H9 (cell line): ENCODE data around the gene MBD5. TPM values are rescaled to one million over a fixed set of nuclear protein-coding genes. Genes with fewer than 3 reads are reported as not detected.

ENCODE experiments used
- DNase-seq: peaks from one replicate; pipeline ENCODE4 v3.0.0-alpha.2; 2017
- H2AFZ ChIP-seq: one replicate; pipeline ENCODE4 v1.6.1; 2013; ENCODE audit warnings: mild to moderate bottlenecking, low read length, control low read depth, moderate library complexity
- H2AK5ac ChIP-seq: 2 replicates; pipeline ENCODE4 v1.6.1; 2013; ENCODE audit warnings: low read length, control low read depth, mixed read lengths; ENCODE audit not compliant: insufficient read length
- H2BK120ac ChIP-seq: one replicate; pipeline ENCODE4 v1.6.1; 2013; ENCODE audit warnings: low read depth, mild to moderate bottlenecking, low read length, control low read depth, inconsistent platforms; ENCODE audit not compliant: poor library complexity, severe bottlenecking
- H2BK12ac ChIP-seq: 2 replicates; pipeline ENCODE4 v1.6.1; 2013; ENCODE audit warnings: low read length, control low read depth, mixed read lengths, low read depth; ENCODE audit not compliant: insufficient read length
- H2BK15ac ChIP-seq: 2 replicates; pipeline ENCODE4 v1.6.1; 2013; ENCODE audit warnings: low read depth, low read length, control low read depth
- H2BK20ac ChIP-seq: one replicate; pipeline ENCODE4 v1.6.1; 2013; ENCODE audit warnings: low read depth, mild to moderate bottlenecking, low read length, control low read depth, inconsistent platforms; ENCODE audit not compliant: poor library complexity, severe bottlenecking
- H2BK5ac ChIP-seq: 2 replicates; pipeline ENCODE4 v1.6.1; 2013; ENCODE audit warnings: low read length, control low read depth, mixed read lengths; ENCODE audit not compliant: insufficient read length
- H3K14ac ChIP-seq: 2 replicates; pipeline ENCODE4 v1.6.1; 2013; ENCODE audit warnings: low read length, control low read depth; ENCODE audit not compliant: insufficient read depth
- H3K18ac ChIP-seq: 2 replicates; pipeline ENCODE4 v1.6.1; 2013; ENCODE audit warnings: low read depth, mild to moderate bottlenecking, mixed read lengths, low read length, control low read depth; ENCODE audit not compliant: insufficient read length
- H3K23ac ChIP-seq: 2 replicates; pipeline ENCODE4 v1.6.1; 2013; ENCODE audit warnings: low read length, control low read depth, mixed read lengths, low read depth; ENCODE audit not compliant: insufficient read length
- H3K23me2 ChIP-seq: 2 replicates; pipeline ENCODE4 v1.6.1; 2013; ENCODE audit warnings: low read depth, mild to moderate bottlenecking, mixed read lengths, low read length, control low read depth; ENCODE audit not compliant: insufficient read length, poor library complexity, severe bottlenecking
- H3K27ac ChIP-seq: 2 replicates; pipeline ENCODE4 v1.5.1; 2013; ENCODE audit warnings: low read length, control low read depth, mixed read lengths, low read depth; ENCODE audit not compliant: insufficient read length
- H3K27me3 ChIP-seq: 2 replicates; pipeline ENCODE4 v1.6.1; 2013; ENCODE audit warnings: low read length, control low read depth, inconsistent platforms; ENCODE audit not compliant: insufficient read depth
- H3K4ac ChIP-seq: 2 replicates; pipeline ENCODE4 v1.6.1; 2013; ENCODE audit warnings: low read depth, mild to moderate bottlenecking, control low read depth, inconsistent platforms, low read length, moderate library complexity
- H3K4me1 ChIP-seq: 2 replicates; pipeline ENCODE4 v1.6.1; 2013; ENCODE audit warnings: low read length, control low read depth, inconsistent platforms; ENCODE audit not compliant: insufficient read depth
- H3K4me2 ChIP-seq: 2 replicates; pipeline ENCODE4 v1.6.1; 2013; ENCODE audit warnings: low read length, control low read depth, mixed read lengths; ENCODE audit not compliant: insufficient read length, insufficient read depth
- H3K56ac ChIP-seq: 2 replicates; pipeline ENCODE4 v1.6.1; 2013; ENCODE audit warnings: low read depth, mild to moderate bottlenecking, mixed read lengths, low read length, control low read depth; ENCODE audit not compliant: insufficient read length
- H3K79me1 ChIP-seq: 2 replicates; pipeline ENCODE4 v1.6.1; 2013; ENCODE audit warnings: low read depth, mild to moderate bottlenecking, moderate library complexity, low read length, control low read depth, inconsistent platforms; ENCODE audit not compliant: insufficient read depth, poor library complexity, severe bottlenecking
- H3K79me2 ChIP-seq: 2 replicates; pipeline ENCODE4 v1.6.1; 2013; ENCODE audit warnings: low read length, control low read depth, inconsistent platforms; ENCODE audit not compliant: insufficient read depth
- H3K9ac ChIP-seq: 2 replicates; pipeline ENCODE4 v1.6.1; 2013; ENCODE audit warnings: low read length, control low read depth, mixed read lengths; ENCODE audit not compliant: insufficient read length; ENCODE audit errors: extremely low read depth
- H3K9me3 ChIP-seq: one replicate; pipeline ENCODE4 v1.6.1; 2013; ENCODE audit warnings: low read depth, low read length, inconsistent platforms; ENCODE audit not compliant: control insufficient read depth
- H3T11ph ChIP-seq: one replicate; pipeline ENCODE4 v1.6.1; 2013; ENCODE audit warnings: mild to moderate bottlenecking, low read length, control low read depth, inconsistent platforms
- H4K20me1 ChIP-seq: one replicate; pipeline ENCODE4 v1.6.1; 2013; ENCODE audit not compliant: control insufficient read depth, insufficient read length, insufficient read depth
- H4K5ac ChIP-seq: 2 replicates; pipeline ENCODE4 v1.6.1; 2013; ENCODE audit warnings: low read depth, mild to moderate bottlenecking, mixed read lengths, low read length, control low read depth; ENCODE audit not compliant: insufficient read length
- H4K8ac ChIP-seq: replicated peaks from 2 replicates; pipeline ENCODE4 v1.6.1; 2013; ENCODE audit warnings: low read length, control low read depth, mixed read lengths, low read depth; ENCODE audit not compliant: insufficient read length
- H4K91ac ChIP-seq: 2 replicates; pipeline ENCODE4 v1.6.1; 2013; ENCODE audit warnings: low read depth, mild to moderate bottlenecking, moderate library complexity, mixed read lengths, low read length, control low read depth; ENCODE audit not compliant: insufficient read length
- H3K27ac Mint-ChIP-seq, 3 experiments: 2 replicates in 2 of 3; 3 replicates in 1 of 3; pipeline ENCODE4 v1.8.0; 2020 to 2021; ENCODE audit warnings: mixed read lengths in 3 of 3, mild to moderate bottlenecking in 1 of 3, moderate library complexity in 1 of 3
- H3K27me3 Mint-ChIP-seq: 2 replicates; pipeline ENCODE4 v1.8.0; 2021; ENCODE audit warnings: low read depth, mild to moderate bottlenecking, moderate library complexity, mixed read lengths
- H3K36me3 Mint-ChIP-seq, 3 experiments: 2 replicates in 2 of 3; 3 replicates in 1 of 3; pipeline ENCODE4 v1.8.0; 2020 to 2021; ENCODE audit warnings: low read depth in 3 of 3, mixed read lengths in 3 of 3; ENCODE audit not compliant: insufficient read depth in 1 of 3
- H3K4me1 Mint-ChIP-seq, 2 experiments: 2 replicates each; pipeline ENCODE4 v1.8.0; 2020; ENCODE audit warnings: mixed read lengths in 2 of 2
- H3K4me3 Mint-ChIP-seq, 2 experiments: 2 replicates in 1 of 2; 3 replicates in 1 of 2; pipeline ENCODE4 v1.8.0; 2020 to 2021; ENCODE audit warnings: mild to moderate bottlenecking in 2 of 2, mixed read lengths in 2 of 2, moderate library complexity in 1 of 2
- H3K9me3 Mint-ChIP-seq, 2 experiments: 2 replicates in 1 of 2; 3 replicates in 1 of 2; pipeline ENCODE4 v1.8.0; 2020; ENCODE audit warnings: mild to moderate bottlenecking in 2 of 2, mixed read lengths in 2 of 2, moderate library complexity in 1 of 2
- CTCF ChIP-seq: fragments of 200-600 bp; sonication (generic); conservative IDR thresholded peaks from 3 replicates; pipeline ENCODE4 v1.8.0; 2021; ENCODE audit warnings: antibody characterized with exemption, mild to moderate bottlenecking
- WGBS: extraction: QIAGEN DNeasy Blood & Tissue Kit; methylation state at CpG from one replicate; pipeline ENCODE4 v1.1.7; 2013; ENCODE audit warnings: missing lambda C conversion rate, low lambda C conversion rate, mixed read lengths; ENCODE audit not compliant: insufficient read length; ENCODE audit errors: extremely low coverage; 5-methylcytosine and 5-hydroxymethylcytosine counted together
- total RNA-seq: library from RNA; stranded (reverse); gene quantifications from 2 replicates; pipeline ENCODE4 v1.2.1, GENCODE V29; 2021

MBD5 gene
- total RNA-seq, 1 experiment from 2014 or later: 23.1 TPM

DNA sequence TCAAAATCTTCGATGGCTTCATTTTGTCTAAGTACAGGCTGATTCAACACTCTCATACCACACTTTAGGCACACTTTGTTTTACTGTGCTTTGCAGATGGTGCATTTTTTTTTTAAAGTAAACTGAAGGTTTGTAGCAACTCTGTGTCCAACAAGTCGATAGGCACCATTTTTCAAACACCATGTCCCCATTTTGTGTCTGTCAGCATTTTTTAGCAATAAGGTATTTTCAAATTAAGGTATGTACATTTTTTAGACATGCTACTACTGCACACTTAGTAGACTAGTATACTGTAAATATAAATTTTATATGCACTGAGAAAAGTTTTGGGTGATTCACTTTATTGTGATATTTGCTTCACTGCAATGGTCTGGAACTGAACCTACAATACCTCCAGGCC is 44.8 kb upstream of the MBD5 start:
- H2BK12ac ChIP-seq: no peak overlapping the region
- no peak overlapping the region for H3T11ph ChIP-seq
- no peak overlapping the region for H2BK20ac ChIP-seq
- Mint-ChIP-seq H3K9me3 (no peaks in the 10 kb centered on the region), H3K27me3 (no peaks in the 10 kb centered on the region), H3K4me3 (no peak overlapping the region), H3K27ac (no peak overlapping the region), H3K4me1 (peaks cover 5 to 17% of the 10 kb centered on the region in 2 experiments; a peak in 3 of 4 replicates), H3K36me3 (peaks cover 0 to 16% (median 11%) of the 10 kb centered on the region in 3 experiments; a peak in 4 of 7 replicates)
- H3K4ac ChIP-seq: no peak overlapping the region
- H3K4me1 ChIP-seq: no peaks in the 10 kb centered on the region
- WGBS: no CpG with 5 or more reads among the region's 2 CpGs
- H2BK120ac ChIP-seq: no peak overlapping the region
- no peak overlapping the region for H3K4me2 ChIP-seq
- no peak overlapping the region for H2BK5ac ChIP-seq
- no peaks in the 10 kb centered on the region for H3K23me2 ChIP-seq
- H4K5ac ChIP-seq: no peak overlapping the region
- no peak overlapping the region for H3K18ac ChIP-seq
- H3K27me3 ChIP-seq: no peaks in the 10 kb centered on the region
- DNase-seq: no peak
- no peak overlapping the region for H3K27ac ChIP-seq
- no peak overlapping the region for H3K56ac ChIP-seq
- H3K9me3 ChIP-seq: no peaks in the 10 kb centered on the region
- H4K91ac ChIP-seq: no peak overlapping the region
- no peak overlapping the region for H3K9ac ChIP-seq
- no peak overlapping the region for H3K23ac ChIP-seq
- H2BK15ac ChIP-seq: no peak overlapping the region
- no peak overlapping the region for H2AFZ ChIP-seq
- no peak overlapping the region for H4K8ac ChIP-seq
- peaks cover 7% of the 10 kb centered on the region; the same call in 1 of the 2 replicates for H3K79me2 ChIP-seq
- no peak overlapping the region for H2AK5ac ChIP-seq
- no peaks in the 10 kb centered on the region for H4K20me1 ChIP-seq
- no peak for TF ChIP-seq CTCF
- H3K79me1 ChIP-seq: no peaks in the 10 kb centered on the region
- no peak overlapping the region for H3K14ac ChIP-seq
